GM18498 (cell line): Measurements from ENCODE around the gene AGTPBP1.
A peak's percentile ranks its signal among the peaks of the same experiment; 100 is the strongest.
"Not testable (repeated sequence)": the region's sequence is repeated elsewhere in the genome, so short reads cannot be mapped to it uniquely, and the experiment has no call there.

ENCODE experiments used
- ATAC-seq: cut with Tn5 transposase; IDR thresholded peaks from one replicate; pipeline ENCODE4 v1.9.1; 2021; ENCODE audit warnings: mild to moderate bottlenecking, moderate library complexity; ENCODE audit not compliant: unreplicated experiment

Gene AGTPBP1

GRCh38 chr9:85741875-85742596 is at the start of gene AGTPBP1:
AGTPBP1 (minus strand) TSS chr9:85741954; CDS start chr9:85712533, 29,421 bp downstream.
- ATAC-seq = peak; percentile 87

- not testable (repeated sequence) for ATAC-seq
Measured at GRCh38 chr9:85786116-85786515, 44.4 kb upstream of the AGTPBP1 start.

GRCh38 chr9:85773844-85774243 is 32.1 kb upstream of the AGTPBP1 start:
- not testable (repeated sequence) for ATAC-seq

GRCh38 chr9:85761802-85762201 is 20.0 kb upstream of the AGTPBP1 start:
- not testable (repeated sequence) for ATAC-seq

- not testable (repeated sequence) for ATAC-seq
Measured at GRCh38 chr9:85757716-85758115, 16.0 kb upstream of the AGTPBP1 start.

GRCh38 chr9:85756216-85756615 is 14.5 kb upstream of the AGTPBP1 start:
- not testable (repeated sequence) for ATAC-seq

GRCh38 chr9:85746309-85746708 is 4.6 kb upstream of the AGTPBP1 start:
- no peak for ATAC-seq

GRCh38 chr9:85745203-85745602 is 3.4 kb upstream of the AGTPBP1 start:
- no peak for ATAC-seq

- ATAC-seq = no peak
Measured at GRCh38 chr9:85744480-85744879, 2.7 kb upstream of the AGTPBP1 start.

GRCh38 chr9:85743275-85744128 is 1.7 kb upstream of the AGTPBP1 start:
- ATAC-seq = no peak

GRCh38 chr9:85742597-85742936 is 813 bp upstream of the AGTPBP1 start:
- no peak for ATAC-seq

- ATAC-seq = peak; percentile 55
Measured at GRCh38 chr9:85741095-85741874, 469 bp downstream of the AGTPBP1 start.

GRCh38 chr9:85740787-85741094 is 1.0 kb downstream of the AGTPBP1 start:
- no peak for ATAC-seq

GRCh38 chr9:85738509-85738908 is 3.2 kb downstream of the AGTPBP1 start:
- no peak for ATAC-seq

- ATAC-seq = no peak
Measured at GRCh38 chr9:85737671-85738070, 4.1 kb downstream of the AGTPBP1 start.

- ATAC-seq = no peak
Measured at GRCh38 chr9:85730916-85731630, 10.7 kb downstream of the AGTPBP1 start.

GRCh38 chr9:85729882-85730281 is 11.9 kb downstream of the AGTPBP1 start:
- no peak for ATAC-seq

- no peak for ATAC-seq
Measured at GRCh38 chr9:85727500-85727899, 14.3 kb downstream of the AGTPBP1 start.

GRCh38 chr9:85726737-85727136 is 15.0 kb downstream of the AGTPBP1 start:
- ATAC-seq = no peak

- ATAC-seq = no peak
Measured at GRCh38 chr9:85723215-85723614, 18.5 kb downstream of the AGTPBP1 start.

GRCh38 chr9:85719411-85719810 is 22.3 kb downstream of the AGTPBP1 start:
- not testable (repeated sequence) for ATAC-seq
